Peyer's patch (tissue), 4 donors: ENCODE results near the gene RASSF6. TPM values are rescaled to one million over a fixed set of nuclear protein-coding genes. Genes with fewer than 3 reads are reported as not detected.
"Not testable (repeated sequence)": the region's sequence is repeated elsewhere in the genome, so short reads cannot be mapped to it uniquely, and the experiment has no call there.

Source experiments
- DNase-seq, 3 donors: peaks; one replicate each; pipeline ENCODE4 v3.0.0-alpha.2; 2017 to 2019
- H3K27ac ChIP-seq, 4 donors: fragments of 200-600 bp; sonication (generic); one replicate each; pipeline ENCODE4 v1.5.1; 2016 to 2019
- H3K27me3 ChIP-seq, 2 donors: fragments of 200-600 bp; sonication (generic); one replicate each; pipeline ENCODE4 v1.5.1; 2019
- H3K36me3 ChIP-seq, 3 donors: fragments of 200-600 bp; sonication (generic); one replicate each; pipeline ENCODE4 v1.5.1; 2016 to 2019
- H3K4me1 ChIP-seq, 4 donors: fragments of 200-600 bp; sonication (generic); one replicate each; pipeline ENCODE4 v1.5.1; 2016 to 2019
- H3K4me3 ChIP-seq, 4 donors: fragments of 200-600 bp; sonication (generic); 1 replicate in 3 of 4; 2 replicates in 1 of 4; pipeline ENCODE4 v1.5.1; 2016 to 2019; ENCODE audit warnings: mild to moderate bottlenecking in 1 of 4
- H3K9me3 ChIP-seq, 4 donors: fragments of 200-600 bp; sonication (generic); one replicate each; pipeline ENCODE4 v1.5.1; 2016 to 2019; ENCODE audit warnings: mild to moderate bottlenecking in 1 of 4
- POLR2A ChIP-seq, 2 donors: fragments of 450-650 bp; IDR thresholded peaks; one replicate each; pipeline ENCODE4 v1.5.1; 2017; ENCODE audit warnings: antibody characterized with exemption in 2 of 2, mild to moderate bottlenecking in 2 of 2, moderate library complexity in 2 of 2
- total RNA-seq, 4 donors: library from RNA; depleted of rRNA; stranded (reverse); fragments of >200 nt; gene quantifications; one replicate each; pipeline ENCODE4 v1.1.0, GENCODE V29; 2016
- TF ChIP-seq, protein P1 (sequence below), 6 experiments: fragments of 450-650 bp in 4 of 6; fragments of 200-600 bp in 2 of 6; sonication (generic) in 1 of 6; IDR thresholded peaks; one replicate each; pipeline ENCODE4 v1.5.1; 2017 to 2019; ENCODE audit warnings: antibody characterized with exemption in 6 of 6, mild to moderate bottlenecking in 3 of 6, moderate library complexity in 1 of 6

The RASSF6 gene
- total RNA-seq, 4 donors from 2014 or later, result 37.3 to 48.7 (median 41.6) TPM

DNA sequence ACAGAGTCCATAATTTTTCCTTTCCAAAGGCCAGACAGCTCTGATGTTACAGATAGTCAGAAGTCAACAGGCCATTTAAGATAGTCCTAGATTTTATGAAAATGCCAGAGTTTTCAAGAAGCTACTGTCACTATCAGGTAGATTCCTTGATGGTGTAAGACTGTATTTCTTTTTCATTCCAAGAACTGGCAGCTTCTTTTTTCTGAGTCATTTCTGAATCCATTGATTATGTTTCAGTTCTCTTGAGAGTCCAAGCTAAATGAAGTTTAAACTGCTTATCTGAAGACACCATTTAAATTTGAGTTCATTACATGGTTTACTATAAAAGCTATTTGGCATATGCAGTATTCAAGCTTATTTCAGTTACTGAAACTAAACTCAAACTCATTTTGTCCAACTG, 44.6 kb downstream of the RASSF6 start:
- Histone ChIP-seq H3K4me1 (no peaks in the 10 kb centered on the region), H3K4me3 (no peak overlapping the region), H3K27me3 (no peaks in the 10 kb centered on the region), H3K9me3 (no peaks in the 10 kb centered on the region), H3K36me3 (no peaks in the 10 kb centered on the region), H3K27ac (no peak overlapping the region)
- no peak for DNase-seq
- no peak for TF ChIP-seq POLR2A (IDR thresholded peaks at IDR 0.05)
- TF ChIP-seq, protein P1, sequence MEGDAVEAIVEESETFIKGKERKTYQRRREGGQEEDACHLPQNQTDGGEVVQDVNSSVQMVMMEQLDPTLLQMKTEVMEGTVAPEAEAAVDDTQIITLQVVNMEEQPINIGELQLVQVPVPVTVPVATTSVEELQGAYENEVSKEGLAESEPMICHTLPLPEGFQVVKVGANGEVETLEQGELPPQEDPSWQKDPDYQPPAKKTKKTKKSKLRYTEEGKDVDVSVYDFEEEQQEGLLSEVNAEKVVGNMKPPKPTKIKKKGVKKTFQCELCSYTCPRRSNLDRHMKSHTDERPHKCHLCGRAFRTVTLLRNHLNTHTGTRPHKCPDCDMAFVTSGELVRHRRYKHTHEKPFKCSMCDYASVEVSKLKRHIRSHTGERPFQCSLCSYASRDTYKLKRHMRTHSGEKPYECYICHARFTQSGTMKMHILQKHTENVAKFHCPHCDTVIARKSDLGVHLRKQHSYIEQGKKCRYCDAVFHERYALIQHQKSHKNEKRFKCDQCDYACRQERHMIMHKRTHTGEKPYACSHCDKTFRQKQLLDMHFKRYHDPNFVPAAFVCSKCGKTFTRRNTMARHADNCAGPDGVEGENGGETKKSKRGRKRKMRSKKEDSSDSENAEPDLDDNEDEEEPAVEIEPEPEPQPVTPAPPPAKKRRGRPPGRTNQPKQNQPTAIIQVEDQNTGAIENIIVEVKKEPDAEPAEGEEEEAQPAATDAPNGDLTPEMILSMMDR (IDR thresholded peaks at IDR 0.05), result no peak

DNA sequence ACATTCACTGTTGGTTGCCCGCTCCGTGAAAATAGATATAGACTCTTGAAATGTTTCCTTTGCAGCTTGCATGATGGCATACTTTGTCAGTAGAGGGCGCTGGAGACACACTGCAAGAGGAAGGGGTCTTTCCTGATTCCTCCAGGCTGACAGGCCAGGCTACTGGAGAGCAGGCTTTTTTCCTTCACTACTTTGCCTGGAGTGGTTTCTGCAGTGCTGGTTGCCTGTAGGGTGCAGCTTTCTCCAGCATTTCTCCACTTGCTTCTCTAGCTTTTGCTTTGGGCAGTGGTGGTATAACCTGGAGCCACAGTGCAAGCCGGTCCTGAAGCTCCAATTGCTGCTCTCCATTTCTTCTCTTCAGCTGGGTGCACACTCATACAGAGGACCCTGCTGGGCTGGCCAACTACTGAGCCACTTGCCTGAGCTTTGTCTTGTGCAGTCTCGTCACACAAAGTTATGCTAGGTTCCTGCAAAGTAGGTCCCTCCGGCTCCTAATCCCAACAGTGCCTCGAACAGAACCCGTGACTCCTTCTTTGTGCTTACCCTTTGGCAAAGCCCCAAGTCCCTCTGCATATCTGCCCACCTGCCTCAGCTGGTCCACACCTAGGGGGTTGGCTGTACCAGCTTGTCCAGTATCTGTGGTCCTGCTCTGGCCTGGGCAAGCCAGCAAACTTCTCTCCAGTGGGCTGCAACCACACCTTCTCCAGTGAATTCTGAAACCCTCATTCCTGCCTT, 46.3 kb downstream of the RASSF6 start:
- no peaks in the 10 kb centered on the region for H3K9me3 ChIP-seq
- TF ChIP-seq, protein P1 (IDR thresholded peaks at IDR 0.05), result peak in 5 of 6 experiments; percentile 22 to 76 (median 70)
- no peak for TF ChIP-seq POLR2A (IDR thresholded peaks at IDR 0.05)
- no peaks in the 10 kb centered on the region for H3K36me3 ChIP-seq
- H3K4me1 ChIP-seq, result no peaks in the 10 kb centered on the region
- H3K27me3 ChIP-seq, result no peaks in the 10 kb centered on the region
- H3K27ac ChIP-seq, result peak overlapping the region in 1 of 4 donors; percentile 46
- peak; percentile 53 to 82 (median 60) for DNase-seq
- no peak overlapping the region for H3K4me3 ChIP-seq

DNA sequence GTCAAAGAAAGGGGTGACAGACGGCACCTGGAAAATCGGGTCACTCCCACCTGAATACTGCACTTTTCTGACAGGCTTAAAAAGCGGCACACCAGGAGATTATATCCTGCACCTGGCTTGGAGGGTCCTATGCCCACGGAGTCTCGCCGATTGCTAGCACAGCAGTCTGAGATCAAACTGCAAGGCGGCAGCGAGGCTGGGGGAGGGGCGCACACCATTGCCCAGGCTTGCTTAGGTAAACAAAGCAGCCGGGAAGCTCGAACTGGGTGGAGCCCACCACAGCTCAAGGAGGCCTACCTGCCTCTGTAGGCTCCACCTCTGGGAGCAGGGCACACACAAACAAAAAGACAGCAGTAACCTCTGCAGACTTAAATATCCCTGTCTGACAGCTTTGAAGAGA, 69.4 kb downstream of the RASSF6 start:
- not testable (repeated sequence) for H3K9me3 ChIP-seq, DNase-seq, H3K4me3 ChIP-seq, H3K27ac ChIP-seq, H3K36me3 ChIP-seq, H3K27me3 ChIP-seq, H3K4me1 ChIP-seq

DNA sequence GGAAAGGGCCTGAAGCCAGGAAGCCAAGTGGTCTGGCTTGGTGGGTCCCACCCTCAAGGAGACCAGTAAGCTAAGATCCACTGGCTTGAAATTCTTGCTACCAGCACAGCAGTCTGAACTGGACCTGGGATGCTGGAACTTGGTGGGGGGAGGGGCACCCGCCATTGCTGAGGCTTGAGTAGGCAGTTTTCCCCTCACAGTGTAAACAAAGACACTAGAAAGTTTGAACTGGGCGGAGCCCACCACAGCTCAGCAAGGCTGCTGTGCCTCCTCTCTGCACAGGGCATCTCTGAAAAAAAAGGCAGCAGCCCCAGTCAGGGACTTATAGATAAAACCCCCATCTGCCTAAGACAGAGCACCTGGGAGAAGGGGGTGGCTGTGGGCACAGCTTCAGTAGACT, 75.6 kb downstream of the RASSF6 start:
- Histone ChIP-seq H3K9me3 (no peaks in the 10 kb centered on the region), H3K27me3 (no peaks in the 10 kb centered on the region), H3K27ac (no peak overlapping the region), H3K4me3 (no peak overlapping the region), H3K36me3 (no peaks in the 10 kb centered on the region), H3K4me1 (no peaks in the 10 kb centered on the region)
- DNase-seq, result no peak
- no peak for TF ChIP-seq POLR2A (IDR thresholded peaks at IDR 0.05)
- TF ChIP-seq, protein P1 (IDR thresholded peaks at IDR 0.05), result no peak

DNA sequence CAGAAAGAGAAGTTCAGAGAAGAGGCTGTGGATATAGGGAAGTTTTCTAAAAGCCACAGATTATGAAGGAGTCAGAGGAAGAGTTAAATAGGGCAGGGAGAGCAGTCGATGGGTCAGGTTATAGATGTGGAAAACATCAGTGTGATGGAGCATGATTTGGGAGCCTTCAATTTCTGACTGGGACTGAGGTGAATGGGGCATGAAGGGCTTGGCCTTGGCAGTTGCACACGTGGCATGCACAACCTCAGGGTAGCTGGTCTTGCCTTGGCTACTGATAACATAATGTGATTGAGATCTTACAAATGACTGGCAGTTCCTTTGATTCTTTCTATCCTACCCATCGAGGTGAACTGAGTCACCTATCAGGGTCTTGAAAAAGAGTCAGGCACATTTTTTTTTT, 79.0 kb downstream of the RASSF6 start:
- H3K36me3 ChIP-seq, result no peaks in the 10 kb centered on the region
- no peak for TF ChIP-seq POLR2A (IDR thresholded peaks at IDR 0.05)
- TF ChIP-seq, protein P1 (IDR thresholded peaks at IDR 0.05), result no peak
- H3K4me3 ChIP-seq, result no peak overlapping the region
- DNase-seq, result no peak
- no peaks in the 10 kb centered on the region for H3K9me3 ChIP-seq
- no peak overlapping the region for H3K27ac ChIP-seq
- no peaks in the 10 kb centered on the region for H3K27me3 ChIP-seq
- H3K4me1 ChIP-seq, result no peaks in the 10 kb centered on the region

DNA sequence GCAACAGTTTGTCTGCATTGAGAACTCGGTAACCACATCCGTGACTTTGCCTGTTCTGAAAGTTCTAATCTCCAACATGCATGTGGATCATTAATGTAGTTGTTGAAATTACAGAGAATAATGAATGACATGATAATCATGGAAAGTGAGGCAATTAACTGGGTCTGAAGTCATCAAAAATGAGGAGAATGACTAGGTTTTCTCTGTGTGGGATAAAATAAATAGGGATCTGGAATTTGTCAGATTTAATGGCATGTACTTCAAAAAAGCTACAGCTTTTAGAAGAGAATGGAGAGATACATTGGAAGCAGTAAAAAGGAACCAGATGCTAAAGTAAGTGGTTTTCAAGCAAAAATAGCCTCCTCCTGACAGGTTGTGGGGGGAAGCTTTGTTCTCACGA, 79.4 kb downstream of the RASSF6 start:
- no peak for DNase-seq
- no peaks in the 10 kb centered on the region for H3K4me1 ChIP-seq

More for the DNA sequence above, 79.4 kb downstream of the RASSF6 start:
- H3K4me3 ChIP-seq, result no peak overlapping the region
- no peaks in the 10 kb centered on the region for H3K9me3 ChIP-seq
- no peak overlapping the region for H3K27ac ChIP-seq
- no peaks in the 10 kb centered on the region for H3K36me3 ChIP-seq
- no peaks in the 10 kb centered on the region for H3K27me3 ChIP-seq
- TF ChIP-seq, protein P1 (IDR thresholded peaks at IDR 0.05), result no peak
- no peak for TF ChIP-seq POLR2A (IDR thresholded peaks at IDR 0.05)
